T47D (cell line): ENCODE measurements around the gene ELL.

ENCODE experiments used
- DNase-seq, 2 experiments: peaks; one replicate each; pipeline versions ENCODE4 v3.0.0 to v3.0.0-alpha.2; 2011 to 2012; ENCODE audit warnings: low read depth in 1 of 2, low spot score in 1 of 2
- JUND ChIP-seq: IDR thresholded peaks from 2 replicates; pipeline ENCODE4 v1.6.1; 2012; ENCODE audit warnings: low read depth
- in situ Hi-C: cut with HindIII; loops from 2 replicates; pipeline ENCODE4 v1.10.0; 2016; ENCODE audit warnings: low sequenced_read_pairs, low pct_unique_long_range_greater_than_20kb

The ELL gene

GRCh38 chr19:18522124-18522861 is 423 bp upstream of the ELL start:
- peak; percentile 87 to 99 for DNase-seq
- in situ Hi-C loops: no loop called here
- TF ChIP-seq JUND: no peak

- in situ Hi-C loops: no loop called here
- TF ChIP-seq JUND: no peak
- DNase-seq: no peak
Observed at GRCh38 chr19:18520848-18521691, 800 bp downstream of the ELL start.

- peak in 1 of 2 experiments; percentile 83 for DNase-seq
- no peak for TF ChIP-seq JUND
- in situ Hi-C loops: no loop called here
Observed at GRCh38 chr19:18519962-18520847, 1.7 kb downstream of the ELL start.

- no peak for DNase-seq
- no peak for TF ChIP-seq JUND
- in situ Hi-C loops: no loop called here
Observed at GRCh38 chr19:18518639-18519038, 3.2 kb downstream of the ELL start.

GRCh38 chr19:18517606-18518005 is 4.3 kb downstream of the ELL start:
- no peak for TF ChIP-seq JUND
- no peak for DNase-seq
- in situ Hi-C loops: no loop called here

- DNase-seq: no peak
- no peak for TF ChIP-seq JUND
- in situ Hi-C loops: no loop called here
Observed at GRCh38 chr19:18515959-18516358, 5.9 kb downstream of the ELL start.

- no peak for DNase-seq
- TF ChIP-seq JUND: no peak
- in situ Hi-C loops: no loop called here
Observed at GRCh38 chr19:18514800-18515682, 6.8 kb downstream of the ELL start.

- in situ Hi-C loops: no loop called here
- TF ChIP-seq JUND: no peak
- no peak for DNase-seq
Observed at GRCh38 chr19:18513868-18514267, 8.0 kb downstream of the ELL start.

GRCh38 chr19:18510216-18510615 is 11.7 kb downstream of the ELL start:
- in situ Hi-C loops: no loop called here
- TF ChIP-seq JUND: no peak

GRCh38 chr19:18508585-18508984 is 13.3 kb downstream of the ELL start:
- in situ Hi-C loops: no loop called here
- TF ChIP-seq JUND: no peak
- no peak for DNase-seq

More at GRCh38 chr19:18510216-18510615, 11.7 kb downstream of the ELL start:
- DNase-seq: no peak

GRCh38 chr19:18507727-18508440 is 14.0 kb downstream of the ELL start:
- no peak for DNase-seq
- no peak for TF ChIP-seq JUND
- in situ Hi-C loops: no loop called here
